SK-N-SH (cell line): ENCODE measurements around the gene UNC5B.

Source experiments
- FOSL2 ChIP-seq: IDR thresholded peaks from 2 replicates; pipeline ENCODE4 v1.4.0; 2012; ENCODE audit warnings: low read depth, mild to moderate bottlenecking, moderate library complexity, borderline replicate concordance
- MXI1 ChIP-seq: IDR thresholded peaks from 2 replicates; pipeline ENCODE4 v1.6.1; 2012; ENCODE audit warnings: mild to moderate bottlenecking, low read depth, low read length, improper control_type of control experiment
- POLR2AphosphoS5 ChIP-seq: IDR thresholded peaks from 2 replicates; pipeline ENCODE4 v1.6.1; 2012; ENCODE audit warnings: low read depth, low read length
- RAD21 ChIP-seq: IDR thresholded peaks from 2 replicates; pipeline ENCODE4 v1.6.1; 2012; ENCODE audit warnings: mild to moderate bottlenecking, low read length
- TF ChIP-seq, protein P1 (sequence below): fragments of 200-600 bp; sonication (generic); IDR thresholded peaks from 2 replicates; pipeline ENCODE4 v1.6.1; 2017; ENCODE audit warnings: antibody characterized with exemption, mild to moderate bottlenecking, moderate library complexity
- TF ChIP-seq, protein P2 (sequence below): IDR thresholded peaks from 2 replicates; pipeline ENCODE4 v1.4.0; 2012; ENCODE audit warnings: low read depth

- TF ChIP-seq, protein P1, sequence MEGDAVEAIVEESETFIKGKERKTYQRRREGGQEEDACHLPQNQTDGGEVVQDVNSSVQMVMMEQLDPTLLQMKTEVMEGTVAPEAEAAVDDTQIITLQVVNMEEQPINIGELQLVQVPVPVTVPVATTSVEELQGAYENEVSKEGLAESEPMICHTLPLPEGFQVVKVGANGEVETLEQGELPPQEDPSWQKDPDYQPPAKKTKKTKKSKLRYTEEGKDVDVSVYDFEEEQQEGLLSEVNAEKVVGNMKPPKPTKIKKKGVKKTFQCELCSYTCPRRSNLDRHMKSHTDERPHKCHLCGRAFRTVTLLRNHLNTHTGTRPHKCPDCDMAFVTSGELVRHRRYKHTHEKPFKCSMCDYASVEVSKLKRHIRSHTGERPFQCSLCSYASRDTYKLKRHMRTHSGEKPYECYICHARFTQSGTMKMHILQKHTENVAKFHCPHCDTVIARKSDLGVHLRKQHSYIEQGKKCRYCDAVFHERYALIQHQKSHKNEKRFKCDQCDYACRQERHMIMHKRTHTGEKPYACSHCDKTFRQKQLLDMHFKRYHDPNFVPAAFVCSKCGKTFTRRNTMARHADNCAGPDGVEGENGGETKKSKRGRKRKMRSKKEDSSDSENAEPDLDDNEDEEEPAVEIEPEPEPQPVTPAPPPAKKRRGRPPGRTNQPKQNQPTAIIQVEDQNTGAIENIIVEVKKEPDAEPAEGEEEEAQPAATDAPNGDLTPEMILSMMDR: no peak
- no peak for TF ChIP-seq FOSL2
- no peak for TF ChIP-seq POLR2AphosphoS5
- TF ChIP-seq RAD21: no peak
- TF ChIP-seq MXI1: no peak
- TF ChIP-seq, protein P2, sequence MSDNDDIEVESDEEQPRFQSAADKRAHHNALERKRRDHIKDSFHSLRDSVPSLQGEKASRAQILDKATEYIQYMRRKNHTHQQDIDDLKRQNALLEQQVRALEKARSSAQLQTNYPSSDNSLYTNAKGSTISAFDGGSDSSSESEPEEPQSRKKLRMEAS: no peak
These were observed 80.5 kb downstream of the UNC5B start for GRCh38 chr10:71292624-71293445.
